ENCODE results near the gene ZNF107.

DNA sequence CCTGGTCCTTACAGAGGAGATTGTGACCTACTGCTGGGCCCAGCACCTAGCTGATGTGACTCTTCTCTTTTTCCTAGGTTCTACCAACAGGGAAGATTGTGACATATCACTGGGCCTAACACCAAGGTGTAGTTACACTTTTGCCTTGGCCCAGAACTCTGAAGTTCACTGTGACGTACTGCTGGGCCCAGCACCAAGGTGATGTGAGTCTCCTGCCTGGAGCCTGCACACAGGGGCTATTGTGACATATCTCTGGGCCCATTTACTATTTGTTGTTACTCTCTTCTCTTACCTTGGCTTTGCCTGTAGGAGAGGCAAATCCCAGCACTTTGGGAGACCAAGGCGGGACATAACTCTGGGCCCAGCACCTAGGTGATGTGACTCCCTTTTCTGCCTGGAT is 23.1 kb upstream of the ZNF107 start:
- TF ChIP-seq, protein P1, sequence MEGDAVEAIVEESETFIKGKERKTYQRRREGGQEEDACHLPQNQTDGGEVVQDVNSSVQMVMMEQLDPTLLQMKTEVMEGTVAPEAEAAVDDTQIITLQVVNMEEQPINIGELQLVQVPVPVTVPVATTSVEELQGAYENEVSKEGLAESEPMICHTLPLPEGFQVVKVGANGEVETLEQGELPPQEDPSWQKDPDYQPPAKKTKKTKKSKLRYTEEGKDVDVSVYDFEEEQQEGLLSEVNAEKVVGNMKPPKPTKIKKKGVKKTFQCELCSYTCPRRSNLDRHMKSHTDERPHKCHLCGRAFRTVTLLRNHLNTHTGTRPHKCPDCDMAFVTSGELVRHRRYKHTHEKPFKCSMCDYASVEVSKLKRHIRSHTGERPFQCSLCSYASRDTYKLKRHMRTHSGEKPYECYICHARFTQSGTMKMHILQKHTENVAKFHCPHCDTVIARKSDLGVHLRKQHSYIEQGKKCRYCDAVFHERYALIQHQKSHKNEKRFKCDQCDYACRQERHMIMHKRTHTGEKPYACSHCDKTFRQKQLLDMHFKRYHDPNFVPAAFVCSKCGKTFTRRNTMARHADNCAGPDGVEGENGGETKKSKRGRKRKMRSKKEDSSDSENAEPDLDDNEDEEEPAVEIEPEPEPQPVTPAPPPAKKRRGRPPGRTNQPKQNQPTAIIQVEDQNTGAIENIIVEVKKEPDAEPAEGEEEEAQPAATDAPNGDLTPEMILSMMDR (IDR thresholded peaks at IDR 0.05): no peak
- TF ChIP-seq POLR2A (IDR thresholded peaks at IDR 0.05): no peak
